T-helper 2 cell treated with Interferon-gamma antibody and Interleukin-4, amounts not matched to agents 100 ng/mL and 5 ng/mL, for 36 hours (primary cell): ENCODE measurements around the gene PHF2. TPM values are rescaled to one million over a fixed set of nuclear protein-coding genes. Genes with fewer than 3 reads are reported as not detected.

Experiments used
- intact Hi-C: fragments of 100-400 bp; cut with micrococcal nuclease; formaldehyde crosslinking; loops from one replicate; pipeline ENCODE4 v1.15.1; 2023
- total RNA-seq: library from RNA; stranded (reverse); gene quantifications from 2 replicates; pipeline ENCODE4 v1.2.3, GENCODE V29; 2022

PHF2 gene
- total RNA-seq, 1 donor from 2014 or later = 29.5 TPM

DNA sequence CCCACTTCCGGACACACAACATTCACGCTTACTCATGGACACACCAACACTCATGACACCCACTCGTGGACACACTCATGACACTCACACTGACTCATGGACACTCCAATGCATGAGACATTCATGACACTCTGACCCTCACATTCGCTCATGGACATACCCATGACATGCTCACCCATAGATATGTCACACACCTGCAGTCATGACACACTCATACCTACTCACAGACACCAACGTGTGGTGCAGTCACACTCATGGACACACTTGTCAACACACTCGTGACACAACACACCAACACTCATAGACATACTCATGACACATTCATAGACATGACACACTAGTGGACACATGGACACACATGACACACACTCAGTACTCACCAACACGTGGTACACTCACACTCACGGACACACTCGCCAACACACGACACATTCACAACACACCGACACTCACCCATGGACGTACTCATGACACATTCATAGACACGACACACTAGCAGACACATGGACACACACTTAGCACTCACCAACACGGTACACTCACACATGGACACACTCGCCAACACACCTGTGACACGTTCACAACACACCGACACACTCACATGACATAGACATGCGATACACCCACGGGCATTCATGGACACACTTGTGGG is 73.4 kb downstream of the PHF2 start:
- intact Hi-C loops = no loop called here

DNA sequence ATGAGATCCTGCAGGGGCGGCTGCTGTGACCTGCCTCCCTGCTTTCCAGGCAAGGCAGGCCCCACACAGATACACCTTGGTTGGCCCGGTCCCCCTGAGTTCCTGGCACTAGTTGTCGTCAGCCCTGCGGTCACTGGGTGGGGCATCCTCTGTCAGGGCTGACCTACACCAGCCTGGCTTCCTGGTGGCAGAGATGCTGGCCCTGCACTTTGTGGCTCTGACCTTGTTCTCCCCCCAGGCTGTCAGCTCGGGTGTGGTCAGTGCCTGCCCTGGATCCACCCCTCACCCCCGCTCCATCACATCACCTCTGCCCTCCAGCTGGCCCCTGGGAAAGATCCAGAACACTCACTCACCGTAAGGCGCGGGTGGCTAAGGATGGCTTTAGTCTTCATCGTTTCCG is 74.1 kb downstream of the PHF2 start:
- intact Hi-C loops = no loop called here

DNA sequence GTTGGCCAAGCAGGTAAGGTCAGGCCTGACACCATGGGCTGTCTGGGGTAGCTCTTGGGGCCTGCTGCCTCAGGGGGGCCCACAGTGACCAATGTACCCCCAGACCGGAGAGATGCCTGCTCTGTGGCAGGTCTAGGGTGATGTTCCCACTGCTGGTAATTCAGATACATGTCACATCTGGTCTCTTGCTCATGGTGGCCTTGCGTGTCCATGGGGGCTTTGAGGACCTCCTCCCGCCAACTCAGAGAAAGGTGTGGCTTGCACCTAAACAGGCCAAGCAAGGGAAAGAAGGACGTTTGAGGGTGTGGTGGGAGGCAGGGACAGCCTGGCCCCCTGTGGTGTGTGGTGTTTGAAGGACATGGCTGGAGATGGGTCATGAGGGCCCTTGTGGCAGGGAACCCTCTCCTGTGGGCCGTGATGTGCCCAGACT is 75.2 kb downstream of the PHF2 start:
- intact Hi-C loops = no loop called here

DNA sequence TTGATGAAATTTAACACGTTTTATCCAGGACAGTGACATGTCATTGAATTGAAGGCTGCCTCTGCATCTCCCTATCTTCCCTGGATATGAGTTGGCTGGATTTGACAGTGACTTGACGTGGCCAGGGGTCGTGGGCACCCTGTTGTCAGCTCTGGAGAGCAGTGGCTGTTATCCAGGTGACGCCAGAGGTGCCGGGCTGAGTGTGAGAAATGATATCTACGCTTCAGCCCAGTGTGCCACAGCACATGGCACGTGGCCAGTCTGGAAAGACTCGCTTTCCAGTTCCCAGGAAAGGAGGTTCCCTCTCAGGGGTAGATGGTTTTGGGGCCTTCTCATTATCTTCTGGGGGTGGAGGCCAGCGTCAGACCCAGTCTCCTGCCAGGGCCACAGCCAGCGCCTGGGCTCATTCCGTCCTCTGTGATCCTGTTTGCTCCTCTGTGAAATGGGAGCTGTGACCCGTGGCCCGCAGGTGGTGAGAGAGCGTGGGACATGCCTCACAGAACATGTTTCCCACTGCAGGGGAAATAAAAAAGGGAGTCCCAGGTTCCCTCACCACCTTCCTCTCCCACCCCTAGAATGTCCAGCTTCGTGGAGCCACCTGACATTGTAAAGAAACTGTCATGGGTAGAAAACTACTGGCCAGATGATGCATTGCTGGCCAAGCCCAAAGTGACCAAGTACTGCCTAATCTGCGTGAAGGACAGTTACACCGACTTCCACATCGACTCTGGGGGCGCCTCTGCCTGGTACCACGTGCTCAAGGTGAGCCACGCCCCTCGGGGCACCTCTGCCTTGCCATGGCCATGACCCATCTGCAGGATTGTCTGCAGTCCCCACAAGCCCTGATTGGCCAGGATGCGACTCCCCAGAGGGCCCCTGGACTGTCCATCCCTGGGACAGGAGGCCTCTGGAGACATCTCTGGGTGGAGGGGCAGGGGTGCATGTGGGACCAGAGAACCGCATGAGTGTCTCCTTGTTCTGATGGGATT is 76.5 kb downstream of the PHF2 start:
- intact Hi-C loops = no loop called here

DNA sequence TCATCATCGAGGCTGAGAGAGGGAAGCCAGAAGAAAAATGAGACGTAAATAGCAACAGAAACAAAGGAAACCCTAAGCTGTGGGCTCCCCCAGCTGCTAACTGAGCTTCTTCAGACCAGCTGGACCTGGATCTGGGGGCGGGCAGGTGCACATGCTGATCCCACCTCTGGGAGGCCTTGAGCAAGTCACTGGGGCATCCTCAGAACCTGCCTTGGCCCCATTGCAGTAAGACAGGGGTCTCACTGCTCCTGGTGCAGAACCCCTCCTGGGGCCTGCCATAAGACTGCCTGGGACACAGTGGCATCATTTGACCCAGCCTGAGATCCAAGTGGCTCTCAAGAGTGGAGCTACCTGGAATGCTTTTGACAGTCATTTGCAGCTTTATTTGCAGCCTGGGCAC is 77.4 kb downstream of the PHF2 start:
- intact Hi-C loops = no loop called here

DNA sequence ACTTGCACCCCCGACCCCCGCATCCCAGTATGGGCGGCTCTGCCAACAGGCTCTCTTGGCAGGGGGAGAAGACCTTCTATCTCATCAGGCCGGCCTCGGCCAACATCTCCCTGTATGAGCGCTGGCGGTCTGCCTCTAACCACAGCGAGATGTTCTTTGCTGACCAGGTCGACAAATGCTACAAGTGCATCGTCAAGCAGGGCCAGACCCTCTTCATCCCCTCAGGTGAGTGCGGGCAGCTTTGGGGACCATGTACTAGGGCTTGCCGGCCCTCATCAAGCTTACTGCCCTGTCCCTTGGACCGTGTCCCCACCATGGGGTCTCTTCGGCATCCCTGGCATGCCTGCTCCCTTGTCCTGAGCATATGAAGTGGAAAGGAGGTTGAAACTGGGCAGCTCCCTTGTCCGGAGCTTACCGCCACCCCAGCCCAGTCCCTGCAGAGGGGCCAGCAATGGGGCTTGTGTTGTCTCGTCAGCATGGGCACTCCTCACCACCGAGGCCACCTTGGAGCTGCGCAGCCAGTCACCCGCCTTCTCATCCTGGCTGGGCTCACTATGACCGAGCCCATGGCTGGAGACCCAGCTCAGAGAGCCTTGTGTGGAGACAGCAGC is 78.1 kb downstream of the PHF2 start:
- intact Hi-C loops = no loop called here

DNA sequence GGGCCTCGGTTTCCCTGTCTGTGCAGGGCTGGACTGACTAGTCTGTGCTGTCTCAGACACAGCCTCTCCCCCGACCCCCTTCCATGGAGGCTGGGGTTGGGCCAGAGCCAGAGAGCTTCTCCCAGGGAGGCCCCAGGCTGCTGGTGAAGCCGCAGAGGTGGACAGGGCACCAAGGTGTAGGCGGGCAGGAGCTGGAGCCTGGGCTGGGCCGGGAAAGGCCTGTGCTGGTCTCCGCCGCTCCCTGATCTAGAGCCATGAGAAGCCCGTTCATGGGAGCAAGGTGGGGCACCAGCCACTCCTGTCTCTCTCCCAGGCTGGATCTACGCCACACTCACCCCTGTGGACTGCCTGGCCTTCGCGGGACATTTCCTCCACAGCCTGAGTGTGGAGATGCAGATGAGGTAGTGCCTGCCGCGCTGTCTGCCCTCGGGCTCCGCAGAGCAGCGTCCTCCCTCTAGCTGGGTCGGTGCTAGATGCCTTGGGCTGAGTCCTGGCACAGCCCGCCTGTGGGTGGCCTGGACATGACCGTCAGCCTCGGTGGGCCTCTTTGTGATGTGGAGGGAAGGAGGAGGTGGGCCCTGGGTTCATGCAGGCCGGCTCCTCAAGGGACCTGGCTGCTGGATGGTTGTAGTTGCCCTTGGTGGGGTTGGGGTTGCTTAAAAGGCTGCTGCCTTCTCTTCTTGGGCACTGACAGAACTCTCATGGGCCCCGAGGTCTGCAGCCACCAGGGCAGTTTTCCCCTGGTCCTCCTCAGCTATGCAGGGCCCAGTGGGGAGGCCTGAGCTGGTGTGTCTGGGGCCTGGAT is 79.4 kb downstream of the PHF2 start:
- intact Hi-C loops = no loop called here

DNA sequence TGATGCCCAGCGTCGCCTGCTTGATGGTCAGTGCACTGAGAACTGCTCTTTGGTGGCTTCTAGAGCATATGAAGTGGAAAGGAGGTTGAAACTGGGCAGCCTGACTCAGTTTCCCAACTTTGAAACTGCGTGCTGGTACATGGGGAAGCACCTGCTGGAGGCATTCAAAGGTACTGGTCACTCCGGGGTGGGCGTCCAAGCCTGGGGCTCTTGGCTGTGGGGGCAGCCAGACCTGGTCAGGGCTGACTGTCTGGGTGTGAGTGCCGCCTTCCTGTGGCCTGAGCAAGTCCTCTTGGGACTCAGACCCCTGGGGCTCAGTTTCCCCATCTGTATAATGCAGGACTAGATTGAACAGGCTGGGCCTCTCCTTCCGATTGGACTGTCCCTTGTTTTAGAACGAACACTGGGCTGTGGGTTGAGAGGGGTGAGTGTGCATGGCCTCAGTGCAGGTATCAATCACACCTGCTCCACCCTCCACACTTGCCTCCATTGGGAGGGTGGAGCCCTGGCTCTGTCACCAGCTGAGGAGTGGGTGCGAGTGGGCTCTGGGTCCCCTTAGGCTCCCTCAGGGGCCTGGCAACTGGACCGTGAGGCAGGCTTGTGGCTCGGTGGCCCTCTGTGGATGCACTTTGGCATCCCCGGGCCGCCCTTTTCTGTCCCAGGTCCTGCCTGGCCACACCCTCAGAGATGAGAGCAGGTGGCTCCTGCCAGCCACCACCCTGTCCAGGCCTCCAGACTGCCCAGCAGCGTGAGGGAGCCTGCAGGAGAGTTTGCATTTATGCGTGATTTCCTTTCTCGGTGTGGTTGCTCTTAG is 80.2 kb downstream of the PHF2 start:
- intact Hi-C loops = no loop called here

DNA sequence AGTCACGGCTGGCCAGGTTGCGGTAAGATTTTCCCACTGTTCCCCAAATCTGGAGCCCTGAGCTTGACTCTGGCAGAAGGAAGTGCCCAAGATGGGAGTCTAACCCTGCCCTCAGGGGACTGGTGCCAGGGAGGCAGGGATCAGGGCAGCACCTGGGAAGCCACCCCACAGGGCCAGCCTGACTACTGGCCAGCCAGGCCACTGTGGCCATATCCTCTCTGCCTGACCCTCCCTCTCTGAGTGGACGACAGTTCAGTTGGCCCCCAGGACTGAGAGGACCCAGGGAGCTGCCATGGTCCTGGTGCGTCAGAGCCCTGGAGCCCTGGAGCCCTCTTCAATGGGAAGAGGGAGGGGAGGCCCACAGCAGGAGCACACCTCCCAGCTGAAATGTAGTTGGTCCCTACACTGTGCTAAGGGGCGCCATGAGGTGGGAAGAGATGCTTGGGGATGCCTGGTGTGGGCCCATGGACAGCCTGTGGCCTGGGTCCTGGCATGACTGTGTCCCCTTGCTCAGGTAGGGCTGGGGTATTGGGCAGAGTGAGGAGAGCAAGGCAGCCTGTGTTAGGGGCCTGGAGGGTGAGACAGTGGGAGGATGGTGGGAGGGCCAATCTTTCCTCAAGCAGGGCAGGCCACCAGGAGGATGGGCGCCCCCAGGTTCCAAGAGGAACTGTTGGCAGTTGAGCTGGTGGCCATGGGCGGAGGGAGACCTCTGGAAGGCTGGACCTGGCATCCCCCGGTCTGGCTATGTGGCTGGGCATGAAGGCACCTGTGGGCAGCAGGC is 81.1 kb downstream of the PHF2 start:
- intact Hi-C loops = no loop called here

DNA sequence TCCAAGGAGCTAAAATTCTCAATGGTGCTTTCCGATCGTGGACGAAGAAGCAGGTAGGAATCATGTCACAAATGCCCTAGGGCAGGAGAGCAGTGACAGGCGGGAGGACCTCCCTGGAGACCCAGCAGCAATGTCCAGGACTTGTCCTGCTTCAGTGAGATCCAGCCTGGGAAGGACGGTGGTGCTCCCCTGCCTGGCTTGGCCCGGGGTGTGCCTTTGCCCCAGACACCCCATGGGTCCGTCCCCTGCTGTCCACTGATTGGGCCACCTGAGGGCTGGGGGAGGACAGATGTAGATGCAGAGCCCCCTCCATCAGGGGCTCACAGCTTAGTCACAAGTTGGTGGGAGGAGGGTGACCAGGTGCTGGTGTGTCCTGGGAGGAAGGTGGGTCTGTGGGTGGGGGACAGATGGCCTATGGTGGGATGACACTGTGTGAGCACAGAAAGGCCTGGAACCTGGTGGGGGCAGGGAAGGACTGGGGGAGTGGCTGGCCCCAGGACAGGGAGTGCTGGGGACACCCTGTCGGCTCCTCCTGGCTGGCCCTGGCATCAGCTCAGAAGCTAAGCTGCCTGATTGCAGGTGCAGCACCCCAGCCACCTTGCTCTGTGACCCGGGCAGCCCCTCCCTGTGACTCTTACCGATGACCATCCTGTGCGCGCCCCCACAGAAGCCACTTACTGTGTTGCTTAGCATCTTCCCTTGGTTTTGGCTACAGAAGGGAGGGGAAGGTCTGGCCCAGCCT is 82.0 kb downstream of the PHF2 start:
- intact Hi-C loops = no loop called here

DNA sequence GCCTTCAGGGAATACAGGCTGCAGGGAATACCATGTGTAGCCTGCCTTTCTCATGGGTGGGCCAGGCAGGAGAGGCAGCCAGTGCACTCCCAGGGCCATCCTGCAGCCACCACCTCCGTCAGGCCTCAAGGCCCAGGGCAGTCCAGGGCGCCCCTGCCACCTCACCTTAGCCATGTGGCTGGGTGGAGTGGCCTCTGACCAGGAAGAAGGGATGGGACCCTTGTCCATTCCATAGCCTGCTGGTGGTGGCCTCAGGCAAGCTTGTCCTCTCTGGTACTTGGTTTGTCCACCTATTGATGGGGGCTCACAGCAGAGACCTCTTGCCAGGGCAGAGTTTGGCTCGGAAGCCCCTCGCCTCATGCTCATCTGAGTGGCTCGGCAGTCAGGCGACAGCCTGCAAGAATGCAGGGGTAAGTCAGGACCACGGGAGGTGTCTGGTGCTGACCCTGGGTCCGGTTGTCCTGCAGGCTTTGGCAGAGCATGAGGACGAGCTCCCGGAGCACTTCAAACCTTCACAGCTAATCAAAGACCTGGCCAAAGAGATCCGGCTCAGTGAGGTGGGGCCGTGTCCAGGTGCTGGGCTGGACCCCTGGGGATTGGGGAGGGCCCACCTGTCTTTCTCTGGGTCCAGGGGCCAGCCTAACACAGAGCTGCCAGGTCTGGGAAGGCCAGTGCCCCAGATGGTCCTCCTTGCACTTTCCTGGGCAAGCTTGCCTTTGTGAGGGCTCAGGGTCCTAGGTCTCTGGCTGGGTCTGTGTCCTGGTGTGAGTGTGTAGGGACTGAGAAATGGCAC is 82.9 kb downstream of the PHF2 start:
- intact Hi-C loops = no loop called here

DNA sequence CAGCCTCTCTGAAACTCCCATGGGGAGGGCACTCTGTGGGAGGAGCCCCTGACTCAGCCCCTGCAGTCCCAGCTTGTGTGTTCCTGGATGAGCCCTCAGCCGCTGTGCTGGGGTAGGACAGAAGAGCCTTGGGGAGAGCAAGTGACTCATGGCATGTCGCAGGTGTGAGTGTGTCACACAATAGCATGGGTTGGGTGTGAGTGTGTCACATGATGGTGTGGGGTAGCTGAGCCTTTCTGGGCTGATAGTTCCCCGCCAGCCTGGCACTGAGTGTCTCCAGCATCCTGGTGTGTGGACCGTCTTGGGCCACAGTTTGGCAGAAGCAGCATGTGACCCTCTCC is 83.4 kb downstream of the PHF2 start:
- intact Hi-C loops = no loop called here

DNA sequence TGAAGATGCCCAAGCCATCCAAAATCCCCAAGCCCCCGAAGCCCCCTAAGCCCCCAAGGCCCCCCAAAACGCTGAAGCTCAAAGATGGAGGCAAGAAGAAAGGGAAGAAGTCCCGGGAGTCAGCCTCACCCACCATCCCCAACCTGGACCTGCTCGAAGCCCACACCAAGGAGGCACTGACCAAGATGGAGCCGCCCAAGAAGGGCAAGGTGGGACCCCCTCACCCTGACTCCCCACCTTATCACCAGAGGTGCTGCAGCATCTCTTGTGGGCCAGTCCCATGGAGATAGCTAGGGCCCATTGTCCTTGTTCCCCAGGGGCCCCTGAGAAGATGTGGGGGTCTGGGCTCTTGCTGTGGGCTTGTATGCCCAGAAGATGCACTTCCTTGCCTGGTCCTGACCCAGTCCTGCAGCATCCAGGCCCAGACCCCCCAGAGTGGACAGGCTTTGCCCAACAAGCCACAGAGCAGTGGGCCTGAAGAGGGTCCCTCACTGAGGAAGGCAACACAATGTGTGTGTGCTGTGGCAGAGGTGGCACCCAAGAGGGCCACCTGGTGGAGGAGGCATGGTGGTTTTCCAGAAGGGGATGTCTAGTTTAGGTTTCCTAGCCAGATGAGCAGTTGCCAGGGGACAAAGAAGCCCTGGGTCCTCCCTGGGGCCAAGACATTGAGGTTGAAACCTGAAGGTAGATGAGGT is 84.1 kb downstream of the PHF2 start:
- intact Hi-C loops = no loop called here

DNA sequence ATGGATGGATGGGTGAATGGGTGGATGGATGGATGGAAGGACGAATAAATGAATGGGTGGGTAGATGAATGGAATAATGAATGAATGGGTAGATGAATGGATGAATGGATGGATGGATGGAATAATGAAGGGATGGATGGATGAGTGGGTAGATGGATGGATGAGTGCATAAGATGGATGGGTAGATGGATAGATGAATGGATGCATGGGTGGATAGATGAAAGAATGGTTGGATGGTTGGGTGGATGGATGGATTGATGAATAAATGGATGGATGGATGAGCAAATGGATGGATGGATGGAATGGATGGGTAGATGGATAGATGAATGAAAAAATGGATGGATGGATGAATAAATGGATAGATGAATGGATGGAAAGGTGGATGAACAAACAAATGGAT is 85.2 kb downstream of the PHF2 start:
- intact Hi-C loops = no loop called here

DNA sequence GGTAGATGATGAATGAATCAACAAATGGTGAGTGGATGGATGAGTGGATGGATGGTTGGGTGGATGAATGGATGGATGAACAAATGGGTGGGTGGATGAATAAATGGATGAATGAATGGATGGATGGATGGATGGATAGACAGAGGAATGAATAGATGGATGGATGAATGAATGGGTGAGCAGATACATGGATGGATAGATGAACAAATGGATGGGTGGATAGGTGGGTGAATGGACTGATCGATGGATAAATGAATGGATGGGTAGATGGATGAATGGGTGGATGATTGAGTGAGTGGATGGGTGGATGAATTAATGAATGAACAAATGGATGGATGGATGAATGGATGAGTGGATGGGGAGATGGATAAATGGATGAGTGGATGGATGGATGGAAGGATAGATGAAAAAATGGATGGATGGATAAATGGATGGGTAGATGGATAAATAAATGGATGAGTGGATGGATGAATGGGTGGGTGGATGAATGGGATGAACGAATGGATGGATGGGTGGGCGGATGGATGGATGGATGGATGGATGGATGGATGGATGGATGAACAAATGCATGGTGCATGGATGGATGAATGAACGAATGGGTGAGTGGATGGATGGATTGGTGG is 85.7 kb downstream of the PHF2 start:
- intact Hi-C loops = no loop called here

DNA sequence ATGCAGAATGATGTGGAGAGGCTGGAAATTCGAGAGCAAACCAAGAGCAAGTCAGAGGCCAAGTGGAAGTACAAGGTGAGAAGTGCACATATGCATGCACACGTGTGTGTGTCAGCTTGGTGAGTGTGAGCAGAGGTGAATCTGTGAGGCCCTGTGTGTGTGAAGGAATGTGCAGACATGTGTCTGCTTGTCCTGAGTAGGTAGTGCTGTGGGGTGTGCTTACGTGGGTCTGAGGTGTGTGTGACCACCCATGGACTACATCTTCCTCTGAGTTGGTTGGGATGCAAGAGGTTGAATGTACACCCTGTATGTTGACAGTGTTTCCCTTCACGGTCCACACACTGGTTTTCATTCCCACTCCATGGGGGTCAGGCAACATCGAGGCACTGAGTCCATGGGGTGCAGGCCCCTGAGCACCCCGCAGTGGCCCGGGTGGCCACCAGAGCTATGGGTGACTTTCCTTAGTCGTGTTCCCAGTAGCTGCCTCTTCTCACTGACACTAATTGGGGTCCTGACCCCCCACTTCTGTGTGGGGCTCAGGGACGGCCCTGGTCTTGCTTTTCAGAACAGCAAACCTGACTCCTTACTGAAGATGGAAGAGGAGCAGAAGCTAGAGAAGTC is 86.7 kb downstream of the PHF2 start:
- intact Hi-C loops = no loop called here
